Transverse colon (tissue), 4 donors: ENCODE measurements around the gene ETS2. TPM values are rescaled to one million over a fixed set of nuclear protein-coding genes. Genes with fewer than 3 reads are reported as not detected.

Source experiments
- DNase-seq: peaks from one replicate; pipeline ENCODE4 v3.0.0-alpha.2; 2019
- H3K27ac ChIP-seq, 4 donors: fragments of 200-600 bp; sonication (generic); 2 replicates each; pipeline ENCODE4 v1.5.1; 2016 to 2018; ENCODE audit warnings: inconsistent platforms in 4 of 4
- H3K27me3 ChIP-seq: fragments of 200-600 bp; sonication (generic); 2 replicates; pipeline ENCODE4 v1.5.1; 2017; ENCODE audit warnings: inconsistent platforms
- H3K36me3 ChIP-seq, 4 donors: fragments of 200-600 bp; sonication (generic); 2 replicates each; pipeline ENCODE4 v1.5.1; 2017 to 2019; ENCODE audit warnings: inconsistent platforms in 4 of 4
- H3K4me1 ChIP-seq, 4 donors: fragments of 200-600 bp; sonication (generic); 2 replicates each; pipeline ENCODE4 v1.5.1; 2017 to 2020; ENCODE audit warnings: inconsistent platforms in 4 of 4
- H3K4me3 ChIP-seq, 4 donors: fragments of 200-600 bp; sonication (generic); 1 replicate in 1 of 4; 2 replicates in 3 of 4; pipeline versions ENCODE4 v1.5.1 to v1.6.1; 2017 to 2019; ENCODE audit warnings: inconsistent platforms in 4 of 4
- H3K9me3 ChIP-seq, 2 donors: fragments of 200-600 bp; sonication (generic); 2 replicates each; pipeline ENCODE4 v1.5.1; 2017 to 2019; ENCODE audit warnings: inconsistent platforms in 2 of 2
- EP300 ChIP-seq: sonication (generic); formaldehyde crosslinking; IDR thresholded peaks from one replicate; pipeline ENCODE4 v1.6.1; 2017; ENCODE audit warnings: antibody characterized with exemption, low read depth
- POLR2A ChIP-seq: fragments of 450-650 bp; IDR thresholded peaks from one replicate; pipeline ENCODE4 v1.6.1; 2016; ENCODE audit warnings: antibody characterized with exemption, mild to moderate bottlenecking, moderate library complexity
- POLR2AphosphoS5 ChIP-seq, 3 donors: sonication (generic); formaldehyde crosslinking; IDR thresholded peaks; one replicate each; pipeline ENCODE4 v1.6.1; 2016; ENCODE audit warnings: antibody characterized with exemption in 3 of 3
- WGBS, 2 donors: methylation state at CpG; one replicate each; pipeline ENCODE4 v1.1.5; 2018; ENCODE audit warnings: low coverage in 1 of 2; 5-methylcytosine and 5-hydroxymethylcytosine counted together
- in situ Hi-C, 4 donors: fragments of 200-750 bp; cut with MboI; loops; one replicate each; pipeline versions ENCODE4 v1.15.0 to v1.15.1; 2017; ENCODE audit warnings: low sequenced_read_pairs in 3 of 4, low pct_ligation_motif_present in 1 of 4, low pct_unique_long_range_greater_than_20kb in 1 of 4
- intact Hi-C: fragments of 100-400 bp; cut with DNase I; formaldehyde crosslinking; loops from one replicate; pipeline ENCODE4 v1.15.1; 2023; ENCODE audit warnings: low total_unique reads
- total RNA-seq, 4 donors: library from RNA; depleted of rRNA; stranded (reverse); fragments of >200 nt; gene quantifications; one replicate each; pipeline ENCODE4 v1.1.0, GENCODE V29; 2016
- TF ChIP-seq, protein P1 (sequence below), 5 experiments: fragments of 200-600 bp in 3 of 5; fragments of 450-650 bp in 2 of 5; sonication (generic) in 3 of 5; IDR thresholded peaks; 1 replicate in 2 of 5; 2 replicates in 3 of 5; pipeline ENCODE4 v1.5.1; 2016 to 2017; ENCODE audit warnings: antibody characterized with exemption in 5 of 5, inconsistent platforms in 3 of 5, mild to moderate bottlenecking in 2 of 5, moderate library complexity in 1 of 5

ETS2 gene
- total RNA-seq, 4 donors from 2014 or later, result 55.1 to 174 (median 127) TPM

DNA sequence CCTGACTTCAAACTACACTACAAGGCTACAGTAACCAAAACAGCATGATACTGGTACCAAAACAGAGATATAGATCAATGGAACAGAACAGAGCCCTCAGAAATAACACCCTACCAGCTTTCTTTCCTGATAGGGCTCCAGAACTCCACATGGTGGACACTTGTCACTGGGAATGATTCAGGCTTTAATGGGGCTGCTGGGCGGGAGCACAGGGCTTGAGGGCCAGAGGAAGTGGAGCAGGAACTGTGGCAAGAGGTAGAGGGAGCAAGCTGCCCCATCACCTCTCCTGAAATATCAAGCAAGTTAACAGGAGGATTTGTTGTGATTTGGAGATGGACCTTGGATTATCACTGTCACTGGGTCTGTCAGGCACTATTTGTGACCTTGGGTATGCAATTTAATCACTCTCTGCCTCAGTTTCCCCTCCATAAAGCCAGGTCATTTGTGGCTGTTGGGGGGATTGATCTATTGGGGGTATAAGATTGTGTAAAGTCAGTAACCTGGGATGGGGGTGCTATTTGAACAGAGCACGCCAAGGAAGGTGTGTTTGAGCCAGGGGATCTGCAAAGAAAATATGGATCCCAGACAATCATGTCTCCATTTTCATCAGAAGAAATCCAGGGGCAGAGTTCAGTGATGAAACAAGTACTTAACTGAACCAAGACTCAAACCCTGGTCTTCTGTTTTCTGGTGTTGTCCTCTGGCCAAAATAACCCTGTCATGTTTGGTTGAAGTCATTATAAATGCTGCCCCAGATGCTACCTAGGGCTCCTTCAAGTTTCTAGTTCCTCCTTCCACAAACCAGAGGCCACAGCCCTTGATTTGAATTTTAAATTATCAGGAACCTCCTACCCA is 25.2 kb downstream of the ETS2 start:
- DNase-seq, result no peak

GRCh38 chr21:38831526-38832467 is 26.1 kb downstream of the ETS2 start:
- WGBS, 2 donors, result 58 to 61% methylated on average over 4 to 7 of the region's 7 CpGs
- in situ Hi-C loops, result no loop called here
- Histone ChIP-seq H3K27ac (peak overlapping the region; percentile 43 to 75 (median 62)), H3K36me3 (no peaks in the 10 kb centered on the region), H3K4me3 (no peak overlapping the region), H3K9me3 (no peaks in the 10 kb centered on the region), H3K27me3 (no peaks in the 10 kb centered on the region), H3K4me1 (peaks cover 0 to 17% (median 10%) of the 10 kb centered on the region in 4 donors)
- DNase-seq, result peak; percentile 78
- TF ChIP-seq POLR2AphosphoS5 (IDR thresholded peaks at IDR 0.05), result peak; percentile 80 to 86 (median 86)
- TF ChIP-seq POLR2A, result no peak
- TF ChIP-seq, protein P1, sequence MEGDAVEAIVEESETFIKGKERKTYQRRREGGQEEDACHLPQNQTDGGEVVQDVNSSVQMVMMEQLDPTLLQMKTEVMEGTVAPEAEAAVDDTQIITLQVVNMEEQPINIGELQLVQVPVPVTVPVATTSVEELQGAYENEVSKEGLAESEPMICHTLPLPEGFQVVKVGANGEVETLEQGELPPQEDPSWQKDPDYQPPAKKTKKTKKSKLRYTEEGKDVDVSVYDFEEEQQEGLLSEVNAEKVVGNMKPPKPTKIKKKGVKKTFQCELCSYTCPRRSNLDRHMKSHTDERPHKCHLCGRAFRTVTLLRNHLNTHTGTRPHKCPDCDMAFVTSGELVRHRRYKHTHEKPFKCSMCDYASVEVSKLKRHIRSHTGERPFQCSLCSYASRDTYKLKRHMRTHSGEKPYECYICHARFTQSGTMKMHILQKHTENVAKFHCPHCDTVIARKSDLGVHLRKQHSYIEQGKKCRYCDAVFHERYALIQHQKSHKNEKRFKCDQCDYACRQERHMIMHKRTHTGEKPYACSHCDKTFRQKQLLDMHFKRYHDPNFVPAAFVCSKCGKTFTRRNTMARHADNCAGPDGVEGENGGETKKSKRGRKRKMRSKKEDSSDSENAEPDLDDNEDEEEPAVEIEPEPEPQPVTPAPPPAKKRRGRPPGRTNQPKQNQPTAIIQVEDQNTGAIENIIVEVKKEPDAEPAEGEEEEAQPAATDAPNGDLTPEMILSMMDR (IDR thresholded peaks at IDR 0.05), result no peak
- TF ChIP-seq EP300, result peak; percentile 32
- intact Hi-C loops, result no loop called here

More for the DNA sequence above, 25.2 kb downstream of the ETS2 start:
- H3K4me3 ChIP-seq, result no peak overlapping the region
- H3K27me3 ChIP-seq, result no peaks in the 10 kb centered on the region
- in situ Hi-C loops (no loop called here), intact Hi-C loops (no loop called here)
- 94% methylated on average over 2 of the region's 2 CpGs; no CpG with 5 or more reads in 1 of the 2 donors for WGBS, 2 donors
- TF ChIP-seq POLR2AphosphoS5 (IDR thresholded peaks at IDR 0.05) (no peak), EP300 (no peak), POLR2A (no peak)
- TF ChIP-seq, protein P1 (IDR thresholded peaks at IDR 0.05), result no peak
- H3K36me3 ChIP-seq, result no peaks in the 10 kb centered on the region
- H3K27ac ChIP-seq, result peak overlapping the region; percentile 43 to 75 (median 62)
- H3K4me1 ChIP-seq, result peaks cover 0 to 17% (median 10%) of the 10 kb centered on the region in 4 donors
- H3K9me3 ChIP-seq, result no peaks in the 10 kb centered on the region

DNA sequence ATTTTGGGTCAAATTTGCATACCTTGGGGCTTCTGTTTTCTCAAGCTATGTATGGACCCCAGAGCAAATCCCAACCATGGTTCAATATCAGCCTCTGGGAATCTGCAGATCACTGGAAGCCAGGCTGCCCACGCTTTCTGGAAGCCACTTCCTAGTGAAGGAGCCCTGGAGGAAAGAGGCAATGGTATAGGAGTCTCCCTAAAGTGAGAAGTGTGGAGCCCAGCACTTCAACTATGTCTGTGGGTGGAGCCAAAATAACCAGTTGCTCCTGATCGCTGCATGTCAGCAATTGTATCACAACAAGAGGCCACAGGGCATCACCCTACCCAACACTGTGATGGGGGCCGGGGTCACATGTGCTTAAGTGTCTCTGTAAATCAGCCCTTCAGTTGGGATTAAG is 26.9 kb downstream of the ETS2 start:
- no peaks in the 10 kb centered on the region for H3K36me3 ChIP-seq
- no peaks in the 10 kb centered on the region for H3K27me3 ChIP-seq
- no peak for DNase-seq
- 93% methylated on average over 3 of the region's 3 CpGs; no CpG with 5 or more reads in 1 of the 2 donors for WGBS, 2 donors
- intact Hi-C loops (no loop called here), in situ Hi-C loops (no loop called here)
- H3K9me3 ChIP-seq, result no peaks in the 10 kb centered on the region
- H3K4me3 ChIP-seq, result no peak overlapping the region
- TF ChIP-seq POLR2A (no peak), EP300 (no peak), POLR2AphosphoS5 (IDR thresholded peaks at IDR 0.05) (no peak)
- TF ChIP-seq, protein P1 (IDR thresholded peaks at IDR 0.05), result no peak
- H3K4me1 ChIP-seq, result peaks cover 0 to 17% (median 10%) of the 10 kb centered on the region in 4 donors
- peak overlapping the region in 1 of 4 donors; percentile 75 for H3K27ac ChIP-seq

DNA sequence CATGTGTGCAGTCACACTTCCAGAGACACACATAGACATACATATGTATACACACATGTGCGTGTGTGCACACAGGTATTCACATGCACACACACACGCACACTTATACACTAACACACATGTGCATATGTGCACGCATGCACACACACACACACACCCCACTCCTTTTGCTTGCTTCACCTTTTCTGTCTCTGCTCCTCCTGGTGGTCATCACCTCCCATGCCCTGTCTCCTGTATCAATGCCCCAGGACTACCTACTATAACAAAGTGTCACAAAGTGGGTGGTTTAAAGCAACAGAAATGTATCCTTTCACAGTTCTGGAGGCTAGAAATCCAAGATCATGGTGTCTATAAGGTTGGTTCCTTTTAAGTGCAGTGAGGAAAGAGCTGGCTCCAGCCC is 27.4 kb downstream of the ETS2 start:
- Histone ChIP-seq H3K27me3 (no peaks in the 10 kb centered on the region), H3K27ac (no peak overlapping the region), H3K4me1 (peaks cover 0 to 17% (median 10%) of the 10 kb centered on the region in 4 donors), H3K4me3 (no peak overlapping the region), H3K36me3 (no peaks in the 10 kb centered on the region), H3K9me3 (no peaks in the 10 kb centered on the region)
- in situ Hi-C loops, result no loop called here
- no peak for TF ChIP-seq EP300
- TF ChIP-seq POLR2AphosphoS5 (IDR thresholded peaks at IDR 0.05), result no peak
- TF ChIP-seq, protein P1 (IDR thresholded peaks at IDR 0.05), result no peak
- TF ChIP-seq POLR2A, result no peak
- WGBS, 2 donors, result 50 to 56% methylated on average over 1 to 3 of the region's 3 CpGs
- intact Hi-C loops, result no loop called here
- no peak for DNase-seq
